HCT116 (cell line): Measurements from ENCODE around the gene EYA2. TPM values are rescaled to one million over a fixed set of nuclear protein-coding genes. Genes with fewer than 3 reads are reported as not detected.

Source experiments
- ATAC-seq: fragments of 200-7000 bp; cut with Tn5 transposase; 2 replicates; pipeline ENCODE4 v1.9.1; 2020; ENCODE audit warnings: mild to moderate bottlenecking, moderate library complexity
- BruUV-seq: library from RNA; stranded (reverse); fragments of 400-500 nt; replicated peaks from 2 replicates; lab custom pipeline; 2021; lab: Mats Ljungman, UMichigan
- CTCF ChIA-PET: fragments of 300-600 bp; sonication (Branson Sonifier 250); formaldehyde crosslinking; loops from one replicate; lab custom pipeline; 2021; ENCODE audit warnings: antibody characterized with exemption; lab: Charles Lee
- POLR2A ChIA-PET: fragments of 300-600, 350-600 bp; sonication (Branson Sonifier 250); formaldehyde crosslinking; loops from one replicate; lab custom pipeline; 2021; ENCODE audit warnings: antibody characterized with exemption; lab: Charles Lee
- RAD21 ChIA-PET, 2 experiments: fragments of 300-600 bp; sonication (Branson Sonifier 250); formaldehyde crosslinking; loops; one replicate each; lab custom pipeline; 2023; ENCODE audit warnings: low total read pairs in 2 of 2; ENCODE audit not compliant: uncharacterized antibody in 2 of 2, unreplicated experiment in 2 of 2, low non-redundant PET in 1 of 2; lab: Charles Lee
- DNase-seq: peaks from one replicate; pipeline ENCODE4 v3.0.0-alpha.2; 2010; ENCODE audit warnings: low read depth, low spot score
- H2AFZ ChIP-seq: fragments of 200-600 bp; shearing (Covaris generic), sonication (generic); 2 replicates; pipeline ENCODE4 v1.6.1; 2017; ENCODE audit warnings: low read depth, mixed run types, mixed read lengths, antibody characterized with exemption, low read length; ENCODE audit not compliant: poor library complexity, severe bottlenecking
- H3K27ac ChIP-seq: 2 replicates; pipeline ENCODE4 v1.5.1; 2012; ENCODE audit warnings: low read depth, low read length
- H3K27me3 ChIP-seq: fragments of 200-600 bp; sonication (generic); 2 replicates; pipeline ENCODE4 v1.6.1; 2016; ENCODE audit warnings: mixed run types, low read length, mixed read lengths; ENCODE audit not compliant: insufficient read depth
- H3K36me3 ChIP-seq, 2 experiments: fragments of 200-500 bp in 1 of 2; fragments of 200-600 bp in 1 of 2; sonication (Bioruptor generic) in 1 of 2; sonication (generic) in 1 of 2; 2 replicates each; pipeline versions ENCODE4 v1.5.1 to v1.6.1; 2014 to 2016; ENCODE audit warnings: low read length in 2 of 2, inconsistent platforms in 1 of 2, mixed read lengths in 1 of 2, mixed run types in 1 of 2; ENCODE audit not compliant: insufficient read depth in 2 of 2, control insufficient read depth in 1 of 2
- H3K4me1 ChIP-seq, 2 experiments: fragments of 200-600 bp in 1 of 2; sonication (generic) in 1 of 2; 2 replicates each; pipeline versions ENCODE4 v1.5.1 to v1.6.1; 2012 to 2017; ENCODE audit warnings: low read length in 2 of 2, inconsistent platforms in 1 of 2, mild to moderate bottlenecking in 1 of 2, mixed read lengths in 1 of 2, mixed run types in 1 of 2, moderate library complexity in 1 of 2; ENCODE audit not compliant: insufficient read depth in 2 of 2, control insufficient read depth in 1 of 2
- H3K4me2 ChIP-seq: fragments of 200-600 bp; sonication (generic); 2 replicates; pipeline ENCODE4 v1.6.1; 2017; ENCODE audit warnings: mixed run types, low read length, mixed read lengths
- H3K4me3 ChIP-seq, 2 experiments: fragments of 200-600 bp in 1 of 2; sonication (generic) in 1 of 2; replicated peaks in 1 of 2; 2 replicates each; pipeline ENCODE4 v1.5.1; 2011 to 2016; ENCODE audit warnings: low read length in 2 of 2, control low read depth in 1 of 2, low read depth in 1 of 2, mild to moderate bottlenecking in 1 of 2, mixed read lengths in 1 of 2, mixed run types in 1 of 2
- H3K79me2 ChIP-seq: fragments of 200-600 bp; sonication (generic); 2 replicates; pipeline ENCODE4 v1.6.1; 2017; ENCODE audit warnings: mild to moderate bottlenecking, mixed run types, low read length, moderate library complexity, mixed read lengths; ENCODE audit not compliant: insufficient read depth
- H3K9ac ChIP-seq: fragments of 200-600 bp; sonication (generic); 2 replicates; pipeline ENCODE4 v1.6.1; 2016; ENCODE audit warnings: low read length, mixed read lengths
- H3K9me2 ChIP-seq: fragments of 200-600 bp; sonication (generic), shearing (Covaris generic); 2 replicates; pipeline ENCODE4 v1.6.1; 2017; ENCODE audit warnings: mixed run types, mild to moderate bottlenecking, moderate library complexity; ENCODE audit not compliant: insufficient read depth
- H3K9me3 ChIP-seq, 2 experiments: fragments of 200-500 bp in 1 of 2; fragments of 200-600 bp in 1 of 2; sonication (Bioruptor generic) in 1 of 2; sonication (generic) in 1 of 2; 2 replicates each; pipeline ENCODE4 v1.6.1; 2014 to 2017; ENCODE audit warnings: low read length in 2 of 2, mixed read lengths in 2 of 2, inconsistent platforms in 1 of 2, low read depth in 1 of 2, mild to moderate bottlenecking in 1 of 2, mixed run types in 1 of 2, moderate library complexity in 1 of 2; ENCODE audit not compliant: control insufficient read depth in 1 of 2, insufficient read depth in 1 of 2
- H4K20me1 ChIP-seq: fragments of 200-600 bp; sonication (generic), shearing (Covaris generic); 2 replicates; pipeline ENCODE4 v1.6.1; 2017; ENCODE audit warnings: mixed run types, mild to moderate bottlenecking, moderate library complexity; ENCODE audit not compliant: insufficient read depth
- CEBPB ChIP-seq: IDR thresholded peaks from 2 replicates; pipeline ENCODE4 v1.6.1; 2012; ENCODE audit warnings: low read depth
- EZH2 ChIP-seq: fragments of 200-600 bp; sonication (generic); IDR thresholded peaks from 2 replicates; pipeline ENCODE4 v1.6.1; 2017; ENCODE audit warnings: antibody characterized with exemption, mixed run types
- FOSL1 ChIP-seq: IDR thresholded peaks from 2 replicates; pipeline ENCODE4 v1.6.1; 2012; ENCODE audit warnings: low read depth
- SIN3A ChIP-seq: IDR thresholded peaks from 2 replicates; pipeline ENCODE4 v1.6.1; 2012; ENCODE audit warnings: low read depth
- TCF7L2 ChIP-seq: IDR thresholded peaks from 2 replicates; pipeline ENCODE4 v1.7.0; 2011; ENCODE audit warnings: borderline replicate concordance, inconsistent platforms; ENCODE audit not compliant: insufficient read depth, insufficient read length; ENCODE audit errors: extremely low read depth
- intact Hi-C: fragments of 100-400 bp; cut with micrococcal nuclease; formaldehyde crosslinking; loops from 2 replicates; pipeline ENCODE4 v1.10.0; 2022
- total RNA-seq: library from RNA; stranded (reverse); gene quantifications from one replicate; pipeline ENCODE4 v1.2.1, GENCODE V29; 2021; ENCODE audit not compliant: unreplicated experiment
- TF ChIP-seq, protein P1 (sequence below): IDR thresholded peaks from 2 replicates; pipeline ENCODE4 v1.6.1; 2011; ENCODE audit warnings: mild to moderate bottlenecking, low read length, moderate library complexity; ENCODE audit not compliant: insufficient replicate concordance; ENCODE audit errors: extremely low read depth
- TF ChIP-seq, protein P2 (sequence below), 3 experiments: fragments of 200-600 bp in 1 of 3; sonication (generic) in 1 of 3; IDR thresholded peaks in 2 of 3; conservative IDR thresholded peaks in 1 of 3; 2 replicates each; pipeline ENCODE4 v1.5.1; 2012 to 2017; ENCODE audit warnings: low read depth in 2 of 3, low read length in 2 of 3, antibody characterized with exemption in 1 of 3, borderline replicate concordance in 1 of 3, control low read depth in 1 of 3, mild to moderate bottlenecking in 1 of 3, mixed read lengths in 1 of 3, mixed run types in 1 of 3, moderate library complexity in 1 of 3; ENCODE audit not compliant: insufficient read depth in 1 of 3

The EYA2 gene
- total RNA-seq, 1 experiment from 2014 or later = not detected

DNA sequence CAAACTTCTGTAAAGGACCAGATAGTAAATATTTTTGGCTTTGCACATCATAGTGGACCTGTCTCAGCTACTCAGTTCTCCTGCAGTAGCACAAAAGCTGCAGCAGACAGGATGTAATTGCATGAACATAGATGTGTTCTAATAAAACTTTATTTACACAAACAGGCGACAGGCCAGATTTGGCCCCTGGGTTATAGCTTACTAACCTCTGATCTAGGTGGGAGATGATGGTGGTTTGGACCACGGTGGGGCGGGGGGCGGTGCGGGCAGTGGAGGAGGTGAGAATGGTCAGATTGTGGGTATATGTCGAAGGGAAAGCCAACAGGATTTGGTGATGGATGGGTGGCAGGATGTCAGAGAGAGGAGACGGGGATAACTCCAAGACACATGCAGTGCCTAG is 265.6 kb downstream of the EYA2 start:
- BruUV-seq = no TSS peak

More for the DNA sequence above, 265.6 kb downstream of the EYA2 start:
- intact Hi-C loops = no loop called here
- Histone ChIP-seq H3K4me1 (peaks cover 0 to 2% of the 10 kb centered on the region in 2 experiments; a peak in 1 of 4 replicates), H3K9me2 (no peaks in the 10 kb centered on the region), H4K20me1 (no peaks in the 10 kb centered on the region), H3K9me3 (no peaks in the 10 kb centered on the region), H3K79me2 (no peaks in the 10 kb centered on the region), H2AFZ (no peak overlapping the region), H3K27me3 (no peaks in the 10 kb centered on the region), H3K4me3 (no peak overlapping the region), H3K4me2 (no peak overlapping the region), H3K9ac (no peak overlapping the region), H3K36me3 (no peaks in the 10 kb centered on the region), H3K27ac (no peak overlapping the region)
- POLR2A ChIA-PET = no interaction called here
- no peak for ATAC-seq
- DNase-seq = no peak
- CTCF ChIA-PET = no interaction called here
- RAD21 ChIA-PET = no interaction called here
- TF ChIP-seq, protein P1, sequence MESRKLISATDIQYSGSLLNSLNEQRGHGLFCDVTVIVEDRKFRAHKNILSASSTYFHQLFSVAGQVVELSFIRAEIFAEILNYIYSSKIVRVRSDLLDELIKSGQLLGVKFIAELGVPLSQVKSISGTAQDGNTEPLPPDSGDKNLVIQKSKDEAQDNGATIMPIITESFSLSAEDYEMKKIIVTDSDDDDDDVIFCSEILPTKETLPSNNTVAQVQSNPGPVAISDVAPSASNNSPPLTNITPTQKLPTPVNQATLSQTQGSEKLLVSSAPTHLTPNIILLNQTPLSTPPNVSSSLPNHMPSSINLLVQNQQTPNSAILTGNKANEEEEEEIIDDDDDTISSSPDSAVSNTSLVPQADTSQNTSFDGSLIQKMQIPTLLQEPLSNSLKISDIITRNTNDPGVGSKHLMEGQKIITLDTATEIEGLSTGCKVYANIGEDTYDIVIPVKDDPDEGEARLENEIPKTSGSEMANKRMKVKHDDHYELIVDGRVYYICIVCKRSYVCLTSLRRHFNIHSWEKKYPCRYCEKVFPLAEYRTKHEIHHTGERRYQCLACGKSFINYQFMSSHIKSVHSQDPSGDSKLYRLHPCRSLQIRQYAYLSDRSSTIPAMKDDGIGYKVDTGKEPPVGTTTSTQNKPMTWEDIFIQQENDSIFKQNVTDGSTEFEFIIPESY = no peak
- no peak for TF ChIP-seq FOSL1
- TF ChIP-seq SIN3A = no peak
- TF ChIP-seq TCF7L2 = no peak
- TF ChIP-seq, protein P2, sequence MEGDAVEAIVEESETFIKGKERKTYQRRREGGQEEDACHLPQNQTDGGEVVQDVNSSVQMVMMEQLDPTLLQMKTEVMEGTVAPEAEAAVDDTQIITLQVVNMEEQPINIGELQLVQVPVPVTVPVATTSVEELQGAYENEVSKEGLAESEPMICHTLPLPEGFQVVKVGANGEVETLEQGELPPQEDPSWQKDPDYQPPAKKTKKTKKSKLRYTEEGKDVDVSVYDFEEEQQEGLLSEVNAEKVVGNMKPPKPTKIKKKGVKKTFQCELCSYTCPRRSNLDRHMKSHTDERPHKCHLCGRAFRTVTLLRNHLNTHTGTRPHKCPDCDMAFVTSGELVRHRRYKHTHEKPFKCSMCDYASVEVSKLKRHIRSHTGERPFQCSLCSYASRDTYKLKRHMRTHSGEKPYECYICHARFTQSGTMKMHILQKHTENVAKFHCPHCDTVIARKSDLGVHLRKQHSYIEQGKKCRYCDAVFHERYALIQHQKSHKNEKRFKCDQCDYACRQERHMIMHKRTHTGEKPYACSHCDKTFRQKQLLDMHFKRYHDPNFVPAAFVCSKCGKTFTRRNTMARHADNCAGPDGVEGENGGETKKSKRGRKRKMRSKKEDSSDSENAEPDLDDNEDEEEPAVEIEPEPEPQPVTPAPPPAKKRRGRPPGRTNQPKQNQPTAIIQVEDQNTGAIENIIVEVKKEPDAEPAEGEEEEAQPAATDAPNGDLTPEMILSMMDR (IDR thresholded peaks at IDR 0.05 in 2 of 3, conservative IDR thresholded peaks at IDR 0.05 in 1 of 3; ENCODE audit: borderline replicate concordance in 1 of 3, insufficient read depth in 1 of 3, low read depth in 2 of 3, low read length in 2 of 3) = no peak
- no peak for TF ChIP-seq EZH2
- TF ChIP-seq CEBPB = no peak
